HepG2 (cell line): Measurements from ENCODE around the gene LAMTOR2. TPM values are rescaled to one million over a fixed set of nuclear protein-coding genes. Genes with fewer than 3 reads are reported as not detected.
A peak's percentile ranks its signal among the peaks of the same experiment; 100 is the strongest.

Experiments used
- IRF2 ChIP-seq: IDR thresholded peaks from 2 replicates; pipeline ENCODE4 v1.6.1; 2018; ENCODE audit warnings: missing genetic modification reagents, missing compliant biosample characterization
- PATZ1 ChIP-seq: sonication (generic); formaldehyde crosslinking; IDR thresholded peaks from 2 replicates; pipeline ENCODE4 v1.4.0; 2020; ENCODE audit warnings: missing genetic modification reagents
- PBX2 ChIP-seq: IDR thresholded peaks from 2 replicates; pipeline ENCODE4 v1.6.1; 2016; ENCODE audit warnings: control low read depth
- RBM22 ChIP-seq: fragments of 200-400 bp; formaldehyde crosslinking; optimal IDR thresholded peaks from 2 replicates; pipeline ENCODE3; 2017; ENCODE audit warnings: mild to moderate bottlenecking, low read length, moderate library complexity
- SALL1 ChIP-seq: sonication (generic); formaldehyde crosslinking; IDR thresholded peaks from 2 replicates; pipeline ENCODE4 v1.8.0; 2022; ENCODE audit warnings: mild to moderate bottlenecking, missing genetic modification reagents
- TAF1 ChIP-seq: sonication (generic); formaldehyde crosslinking; IDR thresholded peaks from 2 replicates; pipeline ENCODE4 v1.4.0; 2020; ENCODE audit warnings: missing genetic modification reagents
- TEAD2 ChIP-seq: sonication (generic); formaldehyde crosslinking; IDR thresholded peaks from 2 replicates; pipeline ENCODE4 v1.9.0; 2021; ENCODE audit warnings: missing genetic modification reagents
- UBTF ChIP-seq: sonication (generic); formaldehyde crosslinking; IDR thresholded peaks from 2 replicates; pipeline ENCODE4 v1.4.0; 2020; ENCODE audit warnings: mild to moderate bottlenecking, missing genetic modification reagents
- ZNF512B ChIP-seq: sonication (generic); formaldehyde crosslinking; IDR thresholded peaks from 2 replicates; pipeline ENCODE4 v1.5.1; 2020; ENCODE audit warnings: missing genetic modification reagents, mild to moderate bottlenecking, borderline replicate concordance
- ZNF749 ChIP-seq: sonication (generic); formaldehyde crosslinking; IDR thresholded peaks from 2 replicates; pipeline ENCODE4 v1.8.0; 2022; ENCODE audit warnings: mild to moderate bottlenecking, missing genetic modification reagents, moderate library complexity, borderline replicate concordance
- polyA plus RNA-seq, 8 experiments: library from polyadenylated mRNA; depleted of rRNA in 3 of 8; stranded (reverse) in 7 of 8; unstranded in 1 of 8; fragments of >200 nt; fragmentation: Illumina TruSeq in 4 of 8; extraction: Trizol in 4 of 8; gene quantifications; 2 replicates each; pipeline versions ENCODE4 v1.2.1 to v1.2.3, GENCODE V29; 2011 to 2016; ENCODE audit warnings: low read depth in 4 of 8, missing spikeins in 1 of 8, mixed read lengths in 1 of 8; ENCODE audit not compliant: insufficient read depth in 1 of 8
- total RNA-seq, 5 experiments: library from RNA; depleted of rRNA; stranded (reverse); fragments of >200 nt; fragmentation: Illumina TruSeq; extraction: Trizol; gene quantifications; 2 replicates each; pipeline ENCODE4 v1.2.3, GENCODE V29; 2016; ENCODE audit warnings: low read depth in 1 of 5
- TF ChIP-seq, protein P1 (sequence below): sonication (generic); formaldehyde crosslinking; IDR thresholded peaks from 2 replicates; pipeline ENCODE4 v1.4.0; 2020; ENCODE audit warnings: mild to moderate bottlenecking, missing genetic modification reagents

LAMTOR2 gene
- total and polyA plus RNA-seq, 2 of the 13 experiments (the other 11 are each of a cell fraction or from before 2014, with no cell fraction given), result 36.5 to 66.4 TPM

GRCh38 chr1:156081180-156081916 is 26.8 kb downstream of the LAMTOR2 start (continued):
- no peak for TF ChIP-seq TEAD2 (CRISPR knock-in tag)
- peak; percentile 56 for TF ChIP-seq PATZ1
- no peak for TF ChIP-seq RBM22
- no peak for TF ChIP-seq IRF2 (CRISPR knock-in tag)
- TF ChIP-seq TAF1 (CRISPR knock-in tag), result no peak
- no peak for TF ChIP-seq ZNF749 (CRISPR knock-in tag)
- no peak for TF ChIP-seq ZNF512B (CRISPR knock-in tag)
- no peak; the same call in 1 of the 2 replicates for TF ChIP-seq SALL1 (CRISPR knock-in tag)
- TF ChIP-seq UBTF (CRISPR knock-in tag), result peak; percentile 50; the same call in 1 of the 2 replicates
- TF ChIP-seq PBX2 (CRISPR knock-in tag), result no peak
- TF ChIP-seq, protein P1, sequence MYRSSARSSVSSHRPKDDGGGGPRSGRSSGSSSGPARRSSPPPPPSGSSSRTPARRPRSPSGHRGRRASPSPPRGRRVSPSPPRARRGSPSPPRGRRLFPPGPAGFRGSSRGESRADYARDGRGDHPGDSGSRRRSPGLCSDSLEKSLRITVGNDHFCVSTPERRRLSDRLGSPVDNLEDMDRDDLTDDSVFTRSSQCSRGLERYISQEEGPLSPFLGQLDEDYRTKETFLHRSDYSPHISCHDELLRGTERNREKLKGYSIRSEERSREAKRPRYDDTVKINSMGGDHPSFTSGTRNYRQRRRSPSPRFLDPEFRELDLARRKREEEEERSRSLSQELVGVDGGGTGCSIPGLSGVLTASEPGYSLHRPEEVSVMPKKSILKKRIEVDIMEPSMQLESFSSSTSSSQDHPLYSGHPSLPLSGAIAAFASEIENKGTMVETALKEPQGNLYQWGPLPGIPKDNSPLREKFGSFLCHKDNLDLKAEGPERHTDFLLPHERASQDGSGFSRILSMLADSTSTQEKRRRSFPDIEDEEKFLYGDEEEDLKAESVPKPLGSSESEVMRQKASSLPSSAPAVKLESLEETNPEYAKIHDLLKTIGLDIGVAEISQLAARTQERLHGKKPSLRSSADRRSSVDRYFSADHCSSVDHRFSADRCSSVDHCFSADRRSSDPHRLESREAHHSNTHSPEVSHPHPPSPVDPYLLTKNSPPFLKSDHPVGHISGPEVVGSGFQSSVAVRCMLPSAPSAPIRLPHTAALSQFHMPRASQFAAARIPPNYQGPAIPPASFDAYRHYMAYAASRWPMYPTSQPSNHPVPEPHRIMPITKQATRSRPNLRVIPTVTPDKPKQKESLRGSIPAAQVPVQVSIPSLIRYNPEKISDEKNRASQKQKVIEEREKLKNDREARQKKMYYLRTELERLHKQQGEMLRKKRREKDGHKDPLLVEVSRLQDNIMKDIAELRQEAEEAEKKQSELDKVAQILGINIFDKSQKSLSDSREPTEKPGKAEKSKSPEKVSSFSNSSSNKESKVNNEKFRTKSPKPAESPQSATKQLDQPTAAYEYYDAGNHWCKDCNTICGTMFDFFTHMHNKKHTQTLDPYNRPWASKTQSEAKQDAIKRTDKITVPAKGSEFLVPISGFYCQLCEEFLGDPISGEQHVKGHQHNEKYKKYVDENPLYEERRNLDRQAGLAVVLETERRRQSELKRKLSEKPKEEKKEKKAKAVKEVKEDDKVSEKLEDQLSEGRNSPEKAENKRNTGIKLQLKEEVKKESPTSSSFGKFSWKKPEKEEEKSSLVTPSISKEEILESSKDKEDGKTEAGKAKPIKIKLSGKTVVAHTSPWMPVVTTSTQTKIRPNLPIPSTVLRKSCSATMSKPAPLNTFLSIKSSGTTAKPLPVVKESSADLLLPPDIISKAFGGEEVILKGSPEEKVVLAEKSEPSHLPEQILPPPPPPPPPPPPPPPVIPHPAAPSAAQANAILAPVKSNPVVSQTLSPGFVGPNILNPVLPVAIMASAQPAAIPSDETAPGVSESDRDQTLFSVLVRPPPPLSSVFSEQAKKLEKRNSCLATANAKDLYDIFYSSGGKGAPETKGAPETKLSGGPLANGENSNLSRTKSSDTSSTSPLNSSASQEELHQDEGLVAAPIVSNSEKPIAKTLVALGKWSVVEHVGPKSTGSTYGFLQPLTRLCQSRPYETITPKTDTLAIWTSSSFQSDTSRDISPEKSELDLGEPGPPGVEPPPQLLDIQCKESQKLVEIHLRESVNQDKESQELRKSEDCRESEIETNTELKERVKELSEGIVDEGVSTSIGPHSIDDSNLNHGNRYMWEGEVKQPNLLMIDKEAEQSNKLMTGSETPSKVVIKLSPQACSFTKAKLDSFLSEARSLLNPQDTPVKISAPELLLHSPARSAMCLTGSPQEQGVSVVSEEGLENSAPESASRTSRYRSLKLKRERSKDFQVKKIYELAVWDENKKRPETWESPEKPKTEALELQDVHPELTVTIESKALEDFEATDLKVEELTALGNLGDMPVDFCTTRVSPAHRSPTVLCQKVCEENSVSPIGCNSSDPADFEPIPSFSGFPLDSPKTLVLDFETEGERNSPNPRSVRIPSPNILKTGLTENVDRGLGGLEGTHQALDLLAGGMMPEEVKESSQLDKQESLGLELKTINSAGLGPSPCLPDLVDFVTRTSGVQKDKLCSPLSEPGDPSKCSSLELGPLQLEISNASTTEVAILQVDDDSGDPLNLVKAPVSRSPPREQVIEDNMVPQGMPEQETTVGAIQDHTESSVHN (CRISPR knock-in tag), result no peak
